NT2/D1 (cell line): ENCODE data around the gene NTM.

Experiments used
- DNase-seq: peaks from one replicate; pipeline ENCODE4 v3.0.0-alpha.2; 2011; ENCODE audit warnings: low read depth, low spot score
- H3K27me3 ChIP-seq: 2 replicates; pipeline ENCODE4 v1.6.0; 2011; ENCODE audit warnings: mild to moderate bottlenecking; ENCODE audit not compliant: insufficient read length, insufficient read depth
- H3K36me3 ChIP-seq: 2 replicates; pipeline ENCODE4 v1.6.1; 2011; ENCODE audit warnings: mild to moderate bottlenecking, low read length, mixed read lengths; ENCODE audit not compliant: insufficient read depth, insufficient read length
- H3K4me1 ChIP-seq: 2 replicates; pipeline ENCODE4 v1.5.1; 2011; ENCODE audit not compliant: insufficient read depth, insufficient read length
- H3K4me3 ChIP-seq: 2 replicates; pipeline ENCODE4 v1.5.1; 2011; ENCODE audit warnings: low read depth; ENCODE audit not compliant: insufficient read length
- H3K9ac ChIP-seq: 2 replicates; pipeline ENCODE4 v1.6.0; 2011; ENCODE audit warnings: low read depth; ENCODE audit not compliant: insufficient read length
- H3K9me3 ChIP-seq: 2 replicates; pipeline ENCODE4 v1.5.1; 2011; ENCODE audit warnings: mild to moderate bottlenecking, low read length; ENCODE audit not compliant: insufficient read depth
- SUZ12 ChIP-seq: IDR thresholded peaks from 2 replicates; pipeline ENCODE4 v1.6.1; 2011; ENCODE audit not compliant: insufficient read length, insufficient read depth; ENCODE audit errors: extremely low read depth
- YY1 ChIP-seq: IDR thresholded peaks from 2 replicates; pipeline ENCODE4 v1.6.1; 2011; ENCODE audit not compliant: insufficient read length, insufficient read depth
- ZNF274 ChIP-seq: IDR thresholded peaks from 2 replicates; pipeline ENCODE4 v1.6.1; 2011; ENCODE audit warnings: mild to moderate bottlenecking, low read depth, low read length

The NTM gene

GRCh38 chr11:131895865-131896264, 525.5 kb downstream of the NTM start:
- no peaks in the 10 kb centered on the region for H3K27me3 ChIP-seq
- no peak overlapping the region for H3K9ac ChIP-seq
- TF ChIP-seq YY1 (no peak), ZNF274 (no peak), SUZ12 (no peak)

DNA sequence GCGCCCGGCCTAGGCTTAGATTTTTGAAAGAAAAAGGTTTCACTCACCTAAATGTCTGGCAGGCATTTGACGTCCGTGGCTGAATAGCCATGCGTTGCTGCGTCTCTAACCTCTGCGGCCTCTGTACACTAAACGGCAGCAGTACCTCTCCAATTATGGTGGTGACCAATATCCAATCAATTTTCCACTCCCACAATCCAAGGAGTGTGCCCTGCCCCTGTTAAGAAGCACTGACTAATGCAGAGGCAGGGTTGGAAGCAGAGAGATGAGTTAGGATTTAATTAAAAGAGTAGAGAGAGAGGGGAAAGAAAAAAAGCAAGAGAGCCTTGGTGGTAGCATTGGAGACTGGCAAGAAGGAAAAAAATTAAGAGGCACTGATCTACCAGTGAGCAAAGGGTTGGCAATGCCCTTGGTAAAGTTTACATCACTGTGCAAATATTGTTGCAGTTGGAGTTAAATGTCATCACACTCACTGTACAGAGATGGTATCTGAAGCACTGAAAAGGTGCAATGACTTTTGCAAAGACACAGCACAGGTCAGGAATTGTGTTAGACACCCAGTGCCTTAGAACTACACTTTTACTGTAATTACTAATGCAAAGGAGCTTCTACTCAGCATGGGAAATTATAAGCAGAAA, 526.7 kb downstream of the NTM start:
- Histone ChIP-seq H3K4me1 (no peaks in the 10 kb centered on the region), H3K4me3 (no peak overlapping the region), H3K9ac (no peak overlapping the region), H3K27me3 (no peaks in the 10 kb centered on the region), H3K36me3 (no peaks in the 10 kb centered on the region), H3K9me3 (no peaks in the 10 kb centered on the region)
- DNase-seq, result no peak
- no peak for TF ChIP-seq SUZ12
- TF ChIP-seq YY1, result no peak
- TF ChIP-seq ZNF274, result no peak

More at GRCh38 chr11:131895865-131896264, 525.5 kb downstream of the NTM start:
- no peak overlapping the region for H3K4me3 ChIP-seq
- no peaks in the 10 kb centered on the region for H3K36me3 ChIP-seq
- no peaks in the 10 kb centered on the region for H3K4me1 ChIP-seq
- H3K9me3 ChIP-seq, result no peaks in the 10 kb centered on the region
- DNase-seq, result no peak

DNA sequence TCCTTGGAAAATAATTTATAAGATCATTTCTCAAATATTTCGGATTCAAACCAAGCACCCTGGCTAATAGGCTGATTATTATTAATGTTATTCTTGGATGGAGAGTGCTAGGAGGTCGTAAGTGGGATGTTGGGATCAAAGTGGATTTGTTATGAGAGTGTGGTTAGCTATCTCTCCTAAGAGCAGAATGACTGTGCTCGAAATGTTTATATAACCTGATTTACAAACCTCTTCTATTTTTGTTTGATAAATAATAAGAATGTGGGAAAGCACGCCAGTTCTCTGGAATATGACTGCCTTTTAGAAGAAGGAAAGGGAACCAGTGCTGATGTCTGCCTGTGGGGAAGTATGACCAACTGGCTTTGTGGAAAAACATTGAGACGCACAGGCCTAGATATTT, 527.5 kb downstream of the NTM start:
- DNase-seq, result no peak
- H3K4me3 ChIP-seq, result no peak overlapping the region
- H3K4me1 ChIP-seq, result no peaks in the 10 kb centered on the region
- H3K9ac ChIP-seq, result no peak overlapping the region
- H3K36me3 ChIP-seq, result no peaks in the 10 kb centered on the region
- TF ChIP-seq ZNF274 (no peak), SUZ12 (no peak), YY1 (no peak)
- H3K9me3 ChIP-seq, result no peaks in the 10 kb centered on the region
- H3K27me3 ChIP-seq, result no peaks in the 10 kb centered on the region

DNA sequence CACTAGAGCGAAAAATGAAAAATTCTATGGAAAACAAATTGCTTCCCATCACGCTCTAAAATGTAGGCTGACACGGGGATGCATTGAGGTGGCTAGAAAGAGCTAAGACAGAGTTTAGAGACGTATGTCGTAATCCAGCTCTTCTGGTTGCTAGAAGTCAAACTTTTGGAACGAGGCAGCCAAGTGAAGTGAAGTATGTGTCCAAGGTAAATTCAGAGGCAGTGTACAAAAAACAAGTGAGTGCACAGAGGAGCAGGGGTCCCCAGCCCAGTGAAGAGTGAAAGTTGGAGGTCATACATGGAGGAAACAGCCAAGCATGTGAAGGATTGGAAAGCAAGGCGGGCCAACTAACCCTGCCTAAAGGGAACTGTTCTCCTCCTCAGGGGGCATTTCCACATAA, 528.5 kb downstream of the NTM start:
- no peak overlapping the region for H3K4me3 ChIP-seq
- H3K4me1 ChIP-seq, result no peaks in the 10 kb centered on the region
- H3K27me3 ChIP-seq, result no peaks in the 10 kb centered on the region
- H3K9ac ChIP-seq, result no peak overlapping the region
- H3K36me3 ChIP-seq, result no peaks in the 10 kb centered on the region
- TF ChIP-seq ZNF274, result no peak
- no peak for TF ChIP-seq SUZ12
- TF ChIP-seq YY1, result no peak
- no peak for DNase-seq
- no peaks in the 10 kb centered on the region for H3K9me3 ChIP-seq

DNA sequence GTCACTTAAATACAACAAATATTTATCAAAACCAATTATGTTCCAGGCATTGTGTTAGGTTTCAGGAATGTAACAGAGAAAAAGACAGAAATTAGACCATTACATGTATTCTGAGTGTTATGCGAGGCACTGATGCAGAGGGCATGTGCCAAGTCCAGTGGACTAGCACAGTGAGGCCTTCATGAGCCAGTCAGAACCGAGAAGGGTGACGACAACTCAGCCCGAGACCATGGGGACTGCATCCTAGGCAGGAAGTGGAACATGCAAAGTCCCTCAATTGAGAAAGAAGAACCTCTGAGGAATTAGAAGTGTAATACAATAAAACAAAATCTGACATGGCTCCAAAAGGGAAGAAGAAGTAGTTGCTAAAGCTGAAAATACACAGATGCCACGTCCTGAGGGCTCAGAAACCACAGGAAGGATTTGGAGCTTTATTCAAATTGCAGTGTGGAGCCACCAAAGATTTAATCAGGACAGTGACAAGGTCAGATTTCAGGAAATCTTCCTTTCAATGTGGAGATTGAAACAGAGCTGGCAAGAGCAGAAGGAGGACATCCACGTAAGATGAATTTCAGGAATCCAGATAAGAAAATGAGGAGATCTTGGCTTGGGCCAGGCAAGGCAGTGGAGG, 529.6 kb downstream of the NTM start:
- no peak for DNase-seq
- H3K9me3 ChIP-seq, result no peaks in the 10 kb centered on the region
- H3K4me3 ChIP-seq, result no peak overlapping the region
- H3K9ac ChIP-seq, result no peak overlapping the region
- no peaks in the 10 kb centered on the region for H3K27me3 ChIP-seq
- H3K4me1 ChIP-seq, result no peaks in the 10 kb centered on the region
- TF ChIP-seq ZNF274 (no peak), YY1 (no peak), SUZ12 (no peak)
- H3K36me3 ChIP-seq, result no peaks in the 10 kb centered on the region

DNA sequence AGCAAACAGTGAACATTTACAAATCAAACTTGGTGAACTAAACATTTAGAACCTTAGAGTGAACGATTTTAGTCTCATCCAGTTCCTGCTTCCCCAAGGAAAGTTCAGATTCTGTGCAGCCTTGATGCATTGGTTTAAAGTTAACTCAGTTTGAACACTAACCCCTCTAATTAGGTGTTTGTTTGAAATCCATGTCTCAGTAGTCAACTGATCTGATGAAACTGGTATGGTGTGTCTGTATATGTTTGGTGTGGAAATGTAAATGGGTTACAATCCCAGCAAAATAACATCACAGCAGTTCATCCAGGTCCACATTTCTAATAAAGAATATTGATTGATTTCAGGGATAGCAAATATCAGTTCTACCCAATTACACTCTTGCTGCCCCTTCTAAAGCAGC, 532.0 kb downstream of the NTM start:
- peaks cover 3% of the 10 kb centered on the region for H3K27me3 ChIP-seq
- no peak overlapping the region for H3K9ac ChIP-seq
- DNase-seq, result no peak
- H3K4me1 ChIP-seq, result no peaks in the 10 kb centered on the region
- H3K36me3 ChIP-seq, result no peaks in the 10 kb centered on the region
- no peak overlapping the region for H3K4me3 ChIP-seq
- TF ChIP-seq ZNF274, result no peak
- TF ChIP-seq SUZ12, result no peak
- TF ChIP-seq YY1, result no peak
- no peaks in the 10 kb centered on the region for H3K9me3 ChIP-seq

GRCh38 chr11:131903074-131903473, 532.7 kb downstream of the NTM start:
- DNase-seq, result no peak
- H3K9me3 ChIP-seq, result no peaks in the 10 kb centered on the region
- H3K36me3 ChIP-seq, result no peaks in the 10 kb centered on the region
- H3K9ac ChIP-seq, result no peak overlapping the region
- no peaks in the 10 kb centered on the region for H3K4me1 ChIP-seq
- TF ChIP-seq ZNF274 (no peak), YY1 (no peak), SUZ12 (no peak)
- H3K4me3 ChIP-seq, result no peak overlapping the region
- H3K27me3 ChIP-seq, result peaks cover 4% of the 10 kb centered on the region
